ENCODE results near the gene PARVA.

PARVA gene

DNA sequence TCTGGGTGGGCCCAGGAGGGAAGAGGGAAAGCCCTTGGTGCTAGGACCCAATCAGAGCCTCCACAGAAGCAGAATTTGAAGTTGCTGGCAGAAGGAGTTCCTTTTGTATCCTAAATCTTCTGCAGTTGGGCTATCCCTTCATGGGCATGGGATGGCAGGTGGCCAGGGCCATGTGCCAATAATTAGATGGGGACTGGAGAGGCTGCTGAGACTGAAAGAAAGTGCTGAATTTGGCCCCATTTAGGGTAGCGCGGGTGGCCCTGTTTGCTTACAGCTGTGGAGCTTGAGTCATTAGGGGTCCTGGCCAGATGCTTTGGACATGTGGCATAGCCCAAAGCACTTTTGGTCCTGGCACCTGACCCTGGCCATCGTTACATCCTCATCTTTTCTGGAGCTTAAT, 27.1 kb downstream of the PARVA start:
- DNase-seq = no peak

DNA sequence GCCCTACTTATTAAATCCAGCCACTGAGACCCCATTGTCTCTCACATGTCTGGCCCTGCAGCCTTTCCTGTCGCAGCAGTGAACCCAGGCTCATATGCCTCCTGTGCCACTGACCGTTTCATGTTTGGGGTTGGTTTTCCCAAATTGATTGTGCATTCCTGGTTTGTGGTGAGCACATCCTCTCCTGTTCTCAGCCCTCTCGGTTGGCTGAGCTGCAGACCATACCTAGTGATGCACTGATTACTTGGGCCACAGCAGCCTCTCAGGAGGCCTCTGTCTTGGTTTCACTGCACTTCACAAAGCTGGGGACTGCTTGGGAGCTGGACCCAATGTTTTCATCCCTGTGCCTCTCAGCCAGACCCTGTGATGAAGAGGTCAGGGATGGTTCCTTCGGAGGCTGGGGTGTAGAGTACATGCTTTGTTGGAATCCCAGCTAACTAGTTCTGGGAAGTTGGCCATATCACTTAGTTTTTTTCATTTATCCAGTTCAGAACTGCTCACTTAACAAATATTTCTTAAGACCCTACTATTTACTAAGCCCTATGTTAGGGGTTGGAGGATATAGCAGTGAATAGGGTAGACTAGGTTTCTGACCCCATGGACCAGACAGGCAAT, 30.9 kb downstream of the PARVA start:
- no peak for DNase-seq

DNA sequence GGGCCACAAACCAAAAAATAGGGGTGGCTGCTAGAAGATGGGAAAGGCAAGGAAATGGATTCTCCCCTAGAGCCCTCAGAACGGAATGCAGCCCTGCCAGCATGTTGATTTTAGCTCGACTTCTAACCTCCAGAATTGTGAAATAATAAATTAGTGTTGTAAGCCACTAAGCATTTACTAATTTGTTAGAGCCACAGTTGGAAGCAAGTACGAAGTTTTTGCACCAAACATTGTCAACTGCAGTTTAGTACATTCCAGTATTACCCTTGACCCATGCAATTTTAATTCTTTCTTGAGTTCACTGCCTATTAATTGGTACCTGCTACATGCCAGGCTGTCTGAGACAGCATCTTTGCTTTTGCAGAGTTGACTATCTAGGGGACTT, 32.2 kb downstream of the PARVA start:
- DNase-seq = no peak

DNA sequence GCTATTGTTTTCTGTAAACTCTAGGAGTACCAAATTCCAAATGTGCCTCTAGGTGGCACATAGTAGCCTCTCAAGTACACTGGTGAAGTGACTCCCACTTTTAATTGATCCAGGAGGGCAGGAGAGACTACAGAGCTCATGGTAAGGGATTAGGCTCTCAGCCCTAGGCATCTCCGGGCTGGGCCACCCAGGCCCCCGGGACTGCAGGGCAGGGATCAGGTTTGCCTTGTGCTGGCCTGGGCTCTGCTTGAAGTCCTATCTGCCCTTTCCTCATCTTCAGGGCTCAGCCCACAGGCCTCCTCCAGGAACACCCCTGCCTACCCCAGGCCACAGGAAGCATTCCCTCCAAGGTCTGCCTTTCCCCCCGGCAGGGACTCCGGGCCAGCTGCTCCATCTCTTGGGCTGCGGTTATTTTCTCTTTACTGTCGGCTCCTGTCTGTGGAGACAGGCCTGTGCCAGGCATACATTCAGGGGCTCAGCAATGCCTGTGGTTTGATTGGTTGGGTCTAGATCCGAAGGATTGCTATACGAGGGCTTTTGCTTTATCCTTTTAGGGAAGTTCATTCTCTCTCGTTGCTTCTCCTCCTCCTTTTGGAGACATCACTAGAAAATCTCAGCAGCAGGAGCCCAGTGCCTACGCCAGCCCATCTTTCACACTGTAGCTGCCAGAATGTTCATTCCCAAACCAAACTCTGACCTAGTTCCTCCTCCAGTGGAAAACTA, 32.8 kb downstream of the PARVA start:
- DNase-seq = no peak

DNA sequence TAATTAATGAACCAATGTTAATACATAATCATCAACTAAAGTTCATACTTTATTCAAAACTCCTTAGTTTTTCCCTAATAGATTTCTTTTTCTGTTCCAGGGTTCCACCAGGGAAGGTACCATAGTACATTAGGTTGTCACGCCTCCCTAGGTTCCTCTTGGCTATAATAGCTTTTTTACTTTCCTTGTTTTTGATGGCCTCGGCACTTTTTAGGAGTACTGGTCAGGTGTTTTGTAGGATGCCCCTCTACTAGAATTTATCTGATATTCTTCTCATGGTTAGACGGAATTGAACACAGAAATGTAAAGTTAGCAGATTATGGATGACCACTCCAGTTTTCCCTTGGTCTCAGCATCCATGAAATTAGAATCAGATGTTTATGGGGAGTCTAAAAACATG, 34.0 kb downstream of the PARVA start:
- no peak for DNase-seq

DNA sequence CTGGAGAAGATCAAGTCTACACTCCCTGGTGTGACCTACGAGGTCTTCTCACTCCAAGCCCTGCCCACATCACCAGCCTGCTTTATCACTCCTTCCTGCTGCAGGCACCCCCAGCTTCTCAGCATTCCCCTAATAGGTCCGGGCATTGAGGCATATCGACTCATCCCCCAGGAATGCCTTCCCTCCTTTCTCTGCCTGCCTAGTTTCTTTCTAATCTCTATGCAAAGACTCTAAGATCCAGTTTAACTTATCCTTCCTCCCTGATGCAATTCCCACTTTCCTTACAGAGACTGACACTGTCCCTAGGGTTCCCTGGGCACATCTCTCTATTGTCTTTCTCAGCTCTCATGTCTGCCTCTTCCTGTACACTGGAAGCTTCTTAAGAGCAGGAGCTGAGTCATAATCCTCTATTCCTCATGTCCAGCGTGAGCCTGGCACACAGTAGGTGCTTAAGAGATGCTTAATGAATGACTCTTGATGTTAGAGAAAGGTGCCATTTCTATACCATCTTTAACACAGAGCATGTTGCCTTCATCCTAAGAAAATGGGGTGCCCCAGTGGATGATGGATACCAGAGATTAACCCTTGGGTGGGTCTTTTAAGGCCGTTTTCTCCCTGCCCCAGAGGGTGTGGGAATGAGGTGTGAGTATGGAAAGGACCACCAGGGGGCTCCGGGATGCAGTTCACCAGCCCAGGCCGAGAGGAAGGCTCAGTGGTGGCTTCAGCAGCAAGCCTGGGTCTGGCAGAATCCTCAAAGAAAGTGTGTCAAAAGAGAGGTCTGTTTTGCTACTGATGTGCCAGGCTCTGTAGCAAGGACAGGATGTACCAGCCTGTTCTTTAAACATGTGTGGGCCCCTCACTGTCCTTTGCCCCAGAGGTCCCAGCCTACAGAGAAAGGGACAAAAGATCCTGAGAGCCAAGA, 34.7 kb downstream of the PARVA start:
- peak; percentile 14 for DNase-seq

DNA sequence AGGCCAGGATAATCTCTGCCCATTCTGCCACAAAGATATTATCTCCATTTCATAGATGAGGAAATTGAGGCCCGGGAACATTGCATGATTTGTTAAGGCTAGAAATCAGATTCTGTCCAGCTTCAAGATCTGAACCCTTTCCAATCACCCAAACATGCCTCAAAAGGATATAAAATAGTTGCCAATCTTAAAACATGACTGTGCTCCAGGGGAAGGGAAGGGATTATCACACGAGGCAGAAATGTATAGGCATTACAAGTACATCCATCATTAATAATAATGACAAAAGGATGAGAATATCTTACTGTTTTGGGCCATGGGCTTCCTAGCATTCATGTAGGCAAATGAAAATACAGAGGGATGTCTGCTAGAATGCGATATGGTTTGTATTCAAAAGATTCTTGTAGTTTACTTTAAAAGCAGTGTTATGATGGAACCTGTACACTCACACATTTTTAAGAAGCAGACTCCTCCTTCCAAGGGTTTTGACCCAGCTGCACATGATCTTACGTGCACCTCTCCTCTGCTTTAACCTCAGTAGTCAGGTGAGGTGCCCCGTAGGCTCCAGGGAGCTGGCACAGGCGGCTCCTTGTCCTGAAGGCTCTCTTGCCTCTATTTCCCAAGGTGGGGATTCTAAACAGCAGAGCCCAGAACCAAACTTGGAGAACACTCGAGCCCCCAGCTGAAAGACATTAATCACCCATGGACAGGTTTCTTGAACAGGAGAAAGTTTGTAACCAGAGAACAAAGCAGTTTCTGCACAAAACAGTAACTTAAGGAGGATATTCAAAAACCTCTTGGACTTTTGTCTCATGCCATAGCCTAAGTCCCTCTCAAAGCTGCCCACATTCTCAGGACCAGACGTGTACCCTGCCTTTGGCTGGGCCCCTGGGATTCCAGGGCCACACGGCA, 36.0 kb downstream of the PARVA start:
- no peak for DNase-seq

DNA sequence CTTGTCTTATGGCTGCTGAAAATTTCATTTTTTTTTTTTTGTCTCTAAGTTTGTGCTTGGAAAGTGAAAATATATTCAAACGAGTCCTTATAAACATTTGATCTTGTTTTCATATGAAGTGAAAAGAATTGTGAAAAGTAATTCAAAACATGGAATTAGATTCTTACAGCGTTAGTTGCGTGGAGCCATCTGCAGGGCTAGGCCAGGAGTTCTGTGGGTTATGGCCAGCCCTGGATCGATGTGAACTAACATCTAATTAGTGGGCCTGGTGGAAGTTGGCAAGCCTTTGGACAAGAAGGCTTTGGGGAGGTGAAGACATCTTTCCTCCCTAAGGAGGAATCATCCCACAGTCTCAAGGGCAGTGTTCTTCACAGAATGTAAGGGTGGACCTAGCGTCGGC, 37.2 kb downstream of the PARVA start:
- DNase-seq = no peak

DNA sequence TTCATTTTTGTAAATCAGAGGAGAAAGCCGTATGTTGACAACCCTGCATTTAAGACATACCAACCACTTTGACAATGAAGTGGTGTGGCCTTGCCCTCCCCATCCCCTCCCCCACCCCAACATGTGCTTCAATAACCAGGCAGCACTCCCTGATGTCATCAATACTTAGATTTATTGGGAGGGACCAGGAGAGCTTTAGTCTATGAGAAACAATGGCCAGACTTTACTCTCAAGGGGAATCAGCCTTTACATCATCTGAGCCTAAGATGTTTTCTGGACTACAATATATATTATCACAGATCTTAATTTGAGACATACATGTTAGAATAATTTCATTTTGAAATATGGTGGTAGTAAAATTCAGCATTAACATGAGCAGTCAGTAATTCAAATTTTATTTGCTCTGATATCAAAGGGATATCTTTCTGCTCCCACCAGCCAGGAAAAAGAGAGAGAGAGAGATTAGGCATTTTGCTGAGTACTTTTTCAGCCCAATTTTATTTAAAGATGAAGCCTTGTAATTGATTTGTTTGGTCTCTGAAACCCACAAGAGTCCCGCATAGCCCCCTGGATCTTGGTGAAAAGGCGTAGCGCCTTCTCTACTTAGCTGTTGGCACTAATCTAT, 38.1 kb downstream of the PARVA start:
- no peak for DNase-seq

DNA sequence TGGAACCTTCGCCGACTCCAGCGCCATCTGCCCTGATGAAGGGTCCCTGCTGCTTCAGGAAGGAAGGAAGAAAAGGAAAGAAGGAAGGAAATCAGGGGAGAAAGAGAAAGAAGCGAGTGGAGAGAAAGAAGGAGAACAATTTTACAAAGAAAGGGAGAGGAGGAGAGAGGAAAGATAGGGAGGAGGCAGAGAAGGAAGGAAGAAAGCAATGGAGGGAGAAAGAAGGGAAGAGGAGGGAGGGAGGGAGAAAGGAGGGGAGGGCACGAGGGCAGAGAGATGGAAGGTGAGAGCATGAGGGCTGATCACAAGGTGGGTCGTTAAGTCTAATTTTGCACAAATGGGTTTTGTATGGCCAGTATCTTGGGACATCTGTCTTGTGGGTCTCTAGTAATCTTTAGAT, 39.2 kb downstream of the PARVA start:
- no peak for DNase-seq

DNA sequence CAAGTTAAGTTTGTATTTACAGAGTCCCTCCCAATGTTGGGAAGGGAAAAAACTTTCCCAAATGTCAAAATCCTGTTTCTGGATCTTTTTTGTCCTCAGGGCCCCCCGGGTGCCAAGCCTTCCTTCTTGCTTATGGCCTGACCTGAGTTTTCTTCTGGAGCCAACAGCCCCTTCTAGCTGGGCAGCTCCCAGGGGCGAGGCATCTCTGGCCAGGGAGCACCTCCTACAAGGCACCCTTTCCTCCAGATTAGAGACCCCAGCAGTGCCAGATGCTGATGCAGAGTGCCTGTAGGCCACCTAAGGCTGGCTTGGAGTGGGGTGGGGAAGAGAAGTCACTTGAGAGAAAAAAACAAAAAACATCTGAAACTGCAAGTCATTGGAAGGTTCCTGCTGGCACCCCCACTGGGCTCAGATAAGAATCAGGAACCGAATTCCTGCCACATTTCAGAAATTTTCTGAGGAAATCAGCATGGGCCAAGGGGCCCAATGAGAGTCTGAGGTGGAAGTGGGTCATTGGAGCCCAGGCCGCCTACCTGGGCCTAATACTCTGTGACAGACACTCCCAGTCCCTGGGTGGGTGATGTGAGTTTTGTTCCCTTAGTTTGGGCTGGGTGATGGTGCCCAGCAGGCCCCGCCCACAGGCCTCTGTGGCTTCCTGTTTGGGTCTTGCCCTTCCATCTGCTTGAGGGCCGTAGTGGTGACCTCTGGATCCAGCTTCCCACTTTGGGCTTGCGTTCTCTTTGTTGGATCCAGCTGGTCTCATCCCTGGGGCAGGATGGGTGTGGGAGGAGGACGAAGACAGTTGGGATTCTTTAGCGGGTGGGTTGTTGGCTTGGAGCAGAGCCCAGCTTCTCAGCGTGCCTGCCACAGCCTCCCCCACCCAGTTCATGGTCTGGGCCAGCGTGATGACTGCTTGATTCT, 40.6 kb downstream of the PARVA start:
- DNase-seq = no peak

DNA sequence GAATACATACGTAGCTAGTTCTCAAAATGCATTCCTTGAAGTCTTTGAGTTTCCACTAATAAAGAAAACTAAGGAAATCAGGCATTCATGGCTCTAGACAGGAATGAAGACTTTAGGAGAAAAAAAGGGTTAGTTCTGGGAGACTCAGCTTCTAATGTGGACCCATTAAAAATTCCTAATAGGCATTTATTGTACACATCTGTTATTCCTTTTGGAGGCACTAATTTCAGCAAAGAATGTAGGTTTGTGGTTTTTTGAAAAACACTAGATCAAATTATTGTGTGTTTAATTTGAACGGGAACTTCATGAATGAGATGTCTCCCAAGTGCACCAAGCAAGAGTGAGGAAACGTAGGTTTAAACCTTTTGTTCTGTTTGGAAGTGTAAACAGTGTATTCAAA, 42.7 kb downstream of the PARVA start:
- no peak for DNase-seq

DNA sequence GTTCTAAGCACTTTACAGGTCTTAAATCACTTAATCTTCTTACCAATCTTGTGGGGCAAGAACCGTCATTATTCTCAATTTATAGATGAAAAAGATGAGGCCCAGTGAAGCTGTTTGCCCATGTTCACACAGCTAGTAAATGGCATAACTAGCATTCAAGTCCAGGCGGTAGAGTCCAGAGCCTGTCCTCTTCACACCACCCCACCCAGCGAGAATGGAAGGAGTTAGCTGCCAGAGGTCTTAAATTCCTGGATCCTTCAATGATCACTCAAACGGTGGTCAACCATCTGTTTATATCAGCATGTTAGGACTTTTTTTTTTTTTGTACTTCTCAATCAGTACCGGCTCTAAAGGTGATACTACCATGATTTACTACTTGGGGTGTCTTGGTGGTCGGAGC, 43.3 kb downstream of the PARVA start:
- DNase-seq = no peak

DNA sequence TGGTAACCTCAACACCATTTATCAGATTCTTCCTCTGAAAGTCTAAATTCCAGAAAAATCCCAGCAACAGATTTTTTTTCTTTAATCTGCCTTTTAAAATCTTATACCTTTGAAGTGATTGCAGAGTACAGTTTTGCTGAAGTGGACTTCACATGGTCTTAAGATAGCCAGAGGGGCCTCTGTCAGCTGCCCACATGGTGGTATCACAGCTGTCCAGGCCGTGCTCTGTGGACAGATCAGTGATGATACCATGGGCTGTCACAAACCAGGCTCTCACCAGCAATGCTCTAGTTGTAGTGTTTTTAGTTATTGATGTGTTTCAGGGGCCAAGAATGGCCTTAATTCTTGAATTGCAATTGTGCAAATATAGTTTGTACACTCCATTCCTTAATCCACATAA, 44.0 kb downstream of the PARVA start:
- no peak for DNase-seq

DNA sequence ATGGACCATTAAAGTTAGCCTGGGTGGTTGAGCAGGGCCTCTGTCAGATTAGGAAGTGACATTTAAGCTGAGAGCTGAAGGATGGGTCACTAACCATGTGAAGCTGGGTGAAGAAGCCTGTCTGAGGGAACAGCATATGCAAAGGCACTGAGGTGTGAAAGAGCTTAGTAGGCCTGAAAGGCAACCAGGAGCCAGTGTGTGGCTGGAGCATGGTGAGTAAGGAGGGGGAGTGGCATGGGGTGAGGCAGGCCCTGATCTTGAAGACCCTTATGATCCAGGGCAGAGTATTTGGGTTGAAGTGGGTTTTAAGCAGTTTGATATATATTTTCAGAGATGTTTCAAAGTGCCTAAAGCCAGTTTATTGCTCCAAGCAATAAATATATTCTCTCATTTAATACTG, 48.8 kb downstream of the PARVA start:
- no peak for DNase-seq

DNA sequence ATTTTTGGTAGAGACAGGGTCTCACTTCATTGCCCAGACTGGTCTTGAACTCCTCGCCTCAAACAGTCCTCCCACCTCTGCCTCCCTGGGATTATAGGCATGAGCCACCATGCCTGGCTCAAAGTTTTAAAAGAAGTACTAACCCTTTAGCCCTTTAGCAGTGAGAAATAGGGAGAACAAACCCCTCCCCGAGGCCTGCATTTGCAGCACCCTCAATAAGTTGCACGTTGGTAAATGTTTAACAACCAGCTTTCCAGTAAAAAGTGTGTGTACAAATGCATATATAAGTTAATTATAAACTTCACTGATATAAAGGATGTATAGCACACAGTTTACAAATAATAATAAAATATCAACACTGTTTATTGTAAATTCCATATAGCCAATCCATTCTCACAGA, 51.8 kb downstream of the PARVA start:
- DNase-seq = no peak

DNA sequence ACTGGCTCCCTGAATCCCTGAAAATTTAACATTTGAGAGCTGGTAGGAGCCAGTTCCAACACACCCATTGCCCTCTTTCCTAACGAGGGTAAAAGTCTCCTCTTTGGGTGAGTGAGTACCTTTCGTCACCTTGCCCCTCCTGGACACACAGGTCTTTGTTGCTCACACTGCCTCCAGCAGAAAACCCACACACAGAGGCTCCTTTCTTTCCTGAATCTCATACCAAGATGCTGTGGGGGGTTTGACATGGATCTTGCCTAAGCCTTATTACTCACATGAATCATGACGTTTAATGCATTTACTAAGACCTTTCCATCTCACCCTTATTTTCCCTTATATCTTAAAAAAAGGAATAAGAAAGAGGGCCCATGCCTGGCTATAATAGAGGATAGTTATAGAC, 53.0 kb downstream of the PARVA start:
- DNase-seq = no peak

DNA sequence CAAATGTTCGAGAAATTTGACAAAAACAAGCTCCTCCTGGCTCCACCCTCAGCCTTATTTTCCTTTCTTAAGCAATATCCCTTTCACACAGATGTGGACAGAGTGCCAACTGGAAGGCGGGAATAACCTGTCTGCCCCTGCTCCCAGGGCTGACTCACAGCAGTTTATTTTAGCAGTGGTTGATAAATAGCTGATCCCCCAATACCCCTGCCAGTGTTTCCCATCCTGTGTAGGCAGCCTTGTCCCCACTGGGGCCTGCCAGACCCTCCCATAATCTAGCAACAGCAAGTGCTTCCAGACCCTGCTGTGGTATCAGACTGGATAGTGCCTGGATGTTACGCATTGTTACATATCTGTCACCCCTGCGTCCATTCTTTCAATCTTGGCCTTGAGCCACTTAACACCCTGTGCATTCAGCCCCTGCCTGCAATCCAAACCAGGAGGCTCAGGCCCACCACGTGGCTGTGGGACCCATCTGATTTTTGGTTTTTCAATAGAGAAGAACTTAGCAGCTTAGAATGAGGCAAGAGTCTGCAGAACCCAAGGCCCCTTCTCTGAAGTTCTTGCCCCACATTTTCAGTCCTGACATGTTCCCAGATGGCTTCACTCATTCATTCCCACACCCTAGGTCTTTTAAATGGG, 53.7 kb downstream of the PARVA start:
- DNase-seq = no peak

DNA sequence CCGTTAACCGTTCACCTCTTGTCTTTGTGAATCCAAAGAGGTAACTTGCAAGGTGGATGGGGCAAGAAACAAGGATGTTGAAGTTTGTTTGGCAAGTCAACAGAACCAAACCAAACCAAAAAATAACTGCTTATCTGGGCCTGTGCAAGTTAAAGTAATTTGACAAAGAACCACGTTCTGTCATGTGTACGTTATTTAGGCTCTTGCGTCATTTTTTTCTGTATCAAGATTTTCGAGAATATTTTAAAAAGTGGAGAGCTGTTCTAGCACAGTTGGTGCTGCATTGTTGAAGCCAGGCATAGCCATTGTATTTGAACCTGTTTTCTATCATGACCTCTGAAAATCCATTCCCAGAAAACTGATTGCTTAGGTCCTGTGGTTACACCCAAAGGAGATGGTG, 55.1 kb downstream of the PARVA start:
- no peak for DNase-seq

DNA sequence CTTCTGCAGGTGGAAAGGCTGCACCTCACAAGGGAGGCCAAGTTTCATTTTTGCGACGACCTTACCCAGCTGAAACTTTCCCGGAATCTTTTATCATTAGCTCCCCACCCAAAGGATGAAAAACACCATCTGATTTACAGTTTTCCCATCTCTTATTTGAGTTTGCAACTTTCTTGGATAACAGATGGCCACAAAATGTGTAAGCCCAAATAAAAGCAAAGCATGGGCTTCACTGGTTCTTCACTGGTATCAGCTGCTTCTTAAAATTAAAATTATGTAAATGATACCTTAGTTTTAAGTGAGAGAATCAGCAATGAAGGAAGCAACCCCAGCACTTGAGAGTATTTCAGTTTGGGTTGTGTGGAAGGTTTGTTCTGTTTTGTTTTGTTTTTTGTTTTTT, 55.8 kb downstream of the PARVA start:
- DNase-seq = no peak

All from DMS79 treated with DMSO at 0.1 percent for 48 hours (cell line).